ENCODE data around the gene CUX1.

The CUX1 gene

GRCh38 chr7:102197599-102197998, 380.2 kb downstream of the CUX1 start:
- H3K4me3 ChIP-seq (ENCODE audit: low read depth, low read length) = no peak overlapping the region
- no peak for TF ChIP-seq CTCF (IDR thresholded peaks at IDR 0.05; ENCODE audit: borderline replicate concordance, insufficient read depth, low read depth, low read length)

- H3K4me3 ChIP-seq (ENCODE audit: low read depth, low read length) = no peak overlapping the region
- no peak for TF ChIP-seq CTCF (IDR thresholded peaks at IDR 0.05; ENCODE audit: borderline replicate concordance, insufficient read depth, low read depth, low read length)
Measured at GRCh38 chr7:102198417-102198956, 381.1 kb downstream of the CUX1 start.

- no peak for TF ChIP-seq CTCF (IDR thresholded peaks at IDR 0.05; ENCODE audit: borderline replicate concordance, insufficient read depth, low read depth, low read length)
- H3K4me3 ChIP-seq (ENCODE audit: low read depth, low read length) = no peak overlapping the region
Measured at GRCh38 chr7:102201576-102201975, 384.1 kb downstream of the CUX1 start.

GRCh38 chr7:102202556-102202955, 385.1 kb downstream of the CUX1 start:
- TF ChIP-seq CTCF (IDR thresholded peaks at IDR 0.05; ENCODE audit: borderline replicate concordance, insufficient read depth, low read depth, low read length) = no peak
- no peak overlapping the region for H3K4me3 ChIP-seq (ENCODE audit: low read depth, low read length)

GRCh38 chr7:102203218-102203617, 385.8 kb downstream of the CUX1 start:
- TF ChIP-seq CTCF (IDR thresholded peaks at IDR 0.05; ENCODE audit: borderline replicate concordance, insufficient read depth, low read depth, low read length) = no peak
- no peak overlapping the region for H3K4me3 ChIP-seq (ENCODE audit: low read depth, low read length)

- H3K4me3 ChIP-seq (ENCODE audit: low read depth, low read length) = no peak overlapping the region
- no peak for TF ChIP-seq CTCF (IDR thresholded peaks at IDR 0.05; ENCODE audit: borderline replicate concordance, insufficient read depth, low read depth, low read length)
Measured at GRCh38 chr7:102204212-102204611, 386.8 kb downstream of the CUX1 start.

- H3K4me3 ChIP-seq (ENCODE audit: low read depth, low read length) = no peak overlapping the region
- no peak for TF ChIP-seq CTCF (IDR thresholded peaks at IDR 0.05; ENCODE audit: borderline replicate concordance, insufficient read depth, low read depth, low read length)
Measured at GRCh38 chr7:102205915-102206314, 388.5 kb downstream of the CUX1 start.
